Stomach (tissue), 4 donors: ENCODE results near the gene DNAJC1.

Experiments used
- CTCF ChIP-seq, 7 experiments: fragments of 450-650 bp in 4 of 7; fragments of 200-600 bp in 3 of 7; sonication (generic) in 3 of 7; IDR thresholded peaks; one replicate each; pipeline ENCODE4 v1.5.1; 2016 to 2019; ENCODE audit warnings: antibody characterized with exemption in 7 of 7, control low read depth in 2 of 7, mild to moderate bottlenecking in 1 of 7
- EP300 ChIP-seq: sonication (generic); formaldehyde crosslinking; IDR thresholded peaks from one replicate; pipeline ENCODE4 v1.6.1; 2017; ENCODE audit warnings: antibody characterized with exemption
- POLR2A ChIP-seq, 4 donors: fragments of 450-650 bp; IDR thresholded peaks; one replicate each; pipeline ENCODE4 v1.6.1; 2016; ENCODE audit warnings: antibody characterized with exemption in 4 of 4, control low read depth in 2 of 4, mild to moderate bottlenecking in 1 of 4, moderate library complexity in 1 of 4
- POLR2AphosphoS5 ChIP-seq, 3 donors: sonication (generic); formaldehyde crosslinking; IDR thresholded peaks; one replicate each; pipeline ENCODE4 v1.6.1; 2016; ENCODE audit warnings: antibody characterized with exemption in 3 of 3

- TF ChIP-seq CTCF (IDR thresholded peaks at IDR 0.05) (no peak), POLR2A (IDR thresholded peaks at IDR 0.05) (no peak), POLR2AphosphoS5 (IDR thresholded peaks at IDR 0.05) (no peak), EP300 (no peak)
Measured at GRCh38 chr10:21814866-21815265, 188.7 kb downstream of the DNAJC1 start.
